Right atrium auricular region (tissue), 2 donors: ENCODE results near the gene CCDC70. TPM values are rescaled to one million over a fixed set of nuclear protein-coding genes. Genes with fewer than 3 reads are reported as not detected.

Experiments
- DNase-seq: peaks from one replicate; pipeline ENCODE4 v3.0.0-alpha.2; 2019; ENCODE audit warnings: low spot score
- H3K27ac ChIP-seq, 2 donors: fragments of 200-600 bp; sonication (generic); 1 replicate in 1 of 2; 2 replicates in 1 of 2; pipeline ENCODE4 v1.5.1; 2016 to 2019
- H3K27me3 ChIP-seq, 2 donors: fragments of 200-600 bp; sonication (generic); one replicate each; pipeline versions ENCODE4 v1.5.1 to v1.6.0; 2017 to 2019
- H3K36me3 ChIP-seq: fragments of 200-600 bp; sonication (generic); one replicate; pipeline ENCODE4 v1.5.1; 2016
- H3K4me1 ChIP-seq, 2 donors: fragments of 200-600 bp; sonication (generic); one replicate each; pipeline versions ENCODE4 v1.5.1 to v1.6.0; 2017 to 2019
- H3K4me3 ChIP-seq, 2 donors: fragments of 200-600 bp; sonication (generic); 1 replicate in 1 of 2; 2 replicates in 1 of 2; pipeline ENCODE4 v1.5.1; 2017 to 2019; ENCODE audit warnings: mild to moderate bottlenecking in 1 of 2, moderate library complexity in 1 of 2
- H3K9me3 ChIP-seq, 2 donors: fragments of 200-600 bp; sonication (generic); one replicate each; pipeline ENCODE4 v1.5.1; 2019
- CTCF ChIP-seq, 2 donors: fragments of 200-600 bp; sonication (generic); IDR thresholded peaks; one replicate each; pipeline ENCODE4 v1.5.1; 2019; ENCODE audit warnings: antibody characterized with exemption in 2 of 2
- total RNA-seq, 2 donors: library from RNA; depleted of rRNA; stranded (reverse); fragments of >200 nt; gene quantifications; one replicate each; pipeline ENCODE4 v1.1.0, GENCODE V29; 2016

CCDC70 gene
- total RNA-seq, 2 donors from 2014 or later = not detected

- no peak for TF ChIP-seq CTCF (IDR thresholded peaks at IDR 0.05)
- Histone ChIP-seq H3K27me3 (no peaks in the 10 kb centered on the region), H3K4me3 (no peak overlapping the region), H3K36me3 (no peaks in the 10 kb centered on the region), H3K27ac (no peak overlapping the region), H3K9me3 (no peaks in the 10 kb centered on the region), H3K4me1 (peaks cover 0 to 6% of the 10 kb centered on the region in 2 donors)
- no peak for DNase-seq
Observed at GRCh38 chr13:51912511-51913225, 50.9 kb downstream of the CCDC70 start.

- DNase-seq = no peak
Observed at GRCh38 chr13:51913421-51914136, 51.8 kb downstream of the CCDC70 start.

GRCh38 chr13:51914137-51914493 lies 52.3 kb downstream of the CCDC70 start:
- Histone ChIP-seq H3K36me3 (no peaks in the 10 kb centered on the region), H3K27me3 (no peaks in the 10 kb centered on the region), H3K4me1 (peaks cover 0 to 6% of the 10 kb centered on the region in 2 donors), H3K27ac (no peak overlapping the region), H3K4me3 (no peak overlapping the region), H3K9me3 (no peaks in the 10 kb centered on the region)
- DNase-seq = no peak
- no peak for TF ChIP-seq CTCF (IDR thresholded peaks at IDR 0.05)

More at GRCh38 chr13:51913421-51914136, 51.8 kb downstream of the CCDC70 start:
- Histone ChIP-seq H3K27ac (no peak overlapping the region), H3K4me1 (peaks cover 0 to 6% of the 10 kb centered on the region in 2 donors), H3K27me3 (no peaks in the 10 kb centered on the region), H3K36me3 (no peaks in the 10 kb centered on the region), H3K4me3 (no peak overlapping the region), H3K9me3 (no peaks in the 10 kb centered on the region)
- TF ChIP-seq CTCF (IDR thresholded peaks at IDR 0.05) = no peak

Other genes starting within 250 kb of the CCDC70 start
- gene DHRS12, start 57.8 kb upstream of the CCDC70 start, total RNA-seq = 10 to 100 TPM in 1 of 2 donors, 1 to 10 TPM in 1; 9.6 to 10.1 TPM
- gene TMEM272, start 16.8 kb upstream of the CCDC70 start, total RNA-seq = 1 to 10 TPM in 1 of 2 donors, under 1 TPM in 1; 0.74 to 1.1 TPM
- 1 to 10 TPM; 4.3 to 6.5 TPM for gene ATP7B, start 149.5 kb downstream of the CCDC70 start, total RNA-seq
- 10 to 100 TPM; 10.5 to 19.2 TPM for gene ALG11, start 150.4 kb downstream of the CCDC70 start, total RNA-seq
- gene UTP14C, start 162.7 kb downstream of the CCDC70 start, total RNA-seq = 10 to 100 TPM; 13.1 to 15.0 TPM